Head of caudate nucleus (tissue), 42 donors: ENCODE measurements around the gene TBC1D30.

Source experiments
- DNase-seq, 42 donors: peaks; one replicate each; pipeline versions ENCODE4 v3.0.0 to v3.0.0-alpha.2; 2020 to 2021; ENCODE audit warnings: mixed read lengths in 7 of 42
- intact Hi-C: fragments of 100-400 bp; cut with DNase I; formaldehyde crosslinking; loops from one replicate; pipeline ENCODE4 v1.15.0; 2022

The TBC1D30 gene

GRCh38 chr12:64891629-64892028 is 67.2 kb downstream of the TBC1D30 start:
- intact Hi-C loops: loop anchor here (5.0 kb wide), 1 partner anchor 231 kb away; the partner anchor contains the start of gene WIF1
- no peak for DNase-seq

GRCh38 chr12:64892561-64892960 is 68.1 kb downstream of the TBC1D30 start:
- intact Hi-C loops: loop anchor here (5.0 kb wide), 1 partner anchor 230 kb away; the partner anchor contains the start of gene WIF1
- no peak for DNase-seq

- no peak for DNase-seq
- intact Hi-C loops: loop anchor here (5.0 kb wide), 1 partner anchor 228 kb away; the partner anchor contains the start of gene WIF1
Measured at GRCh38 chr12:64893961-64894360, 69.5 kb downstream of the TBC1D30 start.

GRCh38 chr12:64894827-64895475 is 70.5 kb downstream of the TBC1D30 start:
- intact Hi-C loops: loop anchor here (5.0 kb wide), 2 partner anchors 227 to 1187 kb away; partner anchors contain the start of gene WIF1
- no peak for DNase-seq

- no peak for DNase-seq
- intact Hi-C loops: loop anchor here (5.0 kb wide), 1 partner anchor 1187 kb away; no protein-coding TSS in a partner anchor
Measured at GRCh38 chr12:64895526-64895925, 71.1 kb downstream of the TBC1D30 start.

- DNase-seq: peak in 3 of 42 donors; percentile 5 to 27 (median 9)
- intact Hi-C loops: no loop called here
Measured at GRCh38 chr12:64900540-64900939, 76.1 kb downstream of the TBC1D30 start.

- intact Hi-C loops: no loop called here
- DNase-seq: no peak
Measured at GRCh38 chr12:64903479-64904152, 79.2 kb downstream of the TBC1D30 start.

- intact Hi-C loops: no loop called here
- no peak for DNase-seq
Measured at GRCh38 chr12:64907097-64907496, 82.7 kb downstream of the TBC1D30 start.

GRCh38 chr12:64909124-64909523 is 84.7 kb downstream of the TBC1D30 start:
- intact Hi-C loops: no loop called here
- no peak for DNase-seq

GRCh38 chr12:64911081-64911480 is 86.6 kb downstream of the TBC1D30 start:
- intact Hi-C loops: no loop called here
- no peak for DNase-seq

GRCh38 chr12:64911912-64912311 is 87.5 kb downstream of the TBC1D30 start:
- no peak for DNase-seq
- intact Hi-C loops: no loop called here

GRCh38 chr12:64912516-64913255 is 88.2 kb downstream of the TBC1D30 start:
- intact Hi-C loops: no loop called here
- no peak for DNase-seq

- intact Hi-C loops: no loop called here
Measured at GRCh38 chr12:64915242-64915641, 90.8 kb downstream of the TBC1D30 start.

GRCh38 chr12:64916411-64917261 is 92.2 kb downstream of the TBC1D30 start:
- DNase-seq: no peak
- intact Hi-C loops: no loop called here

More at GRCh38 chr12:64915242-64915641, 90.8 kb downstream of the TBC1D30 start:
- no peak for DNase-seq

- DNase-seq: no peak
- intact Hi-C loops: no loop called here
Measured at GRCh38 chr12:64918344-64918743, 93.9 kb downstream of the TBC1D30 start.

- no peak for DNase-seq
- intact Hi-C loops: no loop called here
Measured at GRCh38 chr12:64918801-64919200, 94.4 kb downstream of the TBC1D30 start.

GRCh38 chr12:64922853-64923252 is 98.4 kb downstream of the TBC1D30 start:
- intact Hi-C loops: no loop called here
- DNase-seq: no peak

GRCh38 chr12:64923536-64923935 is 99.1 kb downstream of the TBC1D30 start:
- DNase-seq: no peak
- intact Hi-C loops: no loop called here
